ENCODE measurements around the gene RPTOR. TPM values are rescaled to one million over a fixed set of nuclear protein-coding genes. Genes with fewer than 3 reads are reported as not detected.

The RPTOR gene
- total RNA-seq, 1 experiment from 2014 or later = 58.0 TPM

GRCh38 chr17:80913928-80914821 lies 369.5 kb downstream of the RPTOR start:
- Histone ChIP-seq H3K4me1 (ENCODE audit: control insufficient read depth, insufficient read depth, low read length) (no peaks in the 10 kb centered on the region), H3K36me3 (ENCODE audit: control insufficient read depth, insufficient read depth, low read length) (no peaks in the 10 kb centered on the region), H3K27me3 (ENCODE audit: control insufficient read depth, insufficient read depth, low read length) (no peaks in the 10 kb centered on the region), H3K4me3 (ENCODE audit: low read depth in 2 of 2, low read length in 2 of 2) (no peak overlapping the region), H3K9me3 (ENCODE audit: control insufficient read depth, insufficient read depth, low read depth, low read length) (no peaks in the 10 kb centered on the region), H3K27ac (ENCODE audit: low read length) (no peak overlapping the region)
- CTCF ChIA-PET = interaction anchor here (0.6 kb wide), 1 partner anchor 158 kb away, joined by 3 read pairs; no protein-coding TSS in a partner anchor
- TF ChIP-seq CTCF (IDR thresholded peaks at IDR 0.05) (no peak), REST (IDR thresholded peaks at IDR 0.05; ENCODE audit: insufficient read depth in 1 of 2, low read depth in 2 of 2, low read length in 1 of 2) (no peak), TCF7L2 (IDR thresholded peaks at IDR 0.05; ENCODE audit: low read depth, low read length) (no peak), POLR2AphosphoS5 (IDR thresholded peaks at IDR 0.05; ENCODE audit: low read depth, low read length) (no peak), SIN3A (IDR thresholded peaks at IDR 0.05; ENCODE audit: borderline replicate concordance, insufficient read depth, low read depth, low read length) (no peak)
- POLR2A ChIA-PET = no interaction called here
- BruUV-seq (replicated peaks) = no TSS peak
- in situ Hi-C loops (cut with HindIII; ENCODE audit: low pct_unique_long_range_greater_than_20kb, low sequenced_read_pairs) (no loop called here), intact Hi-C loops (cut with micrococcal nuclease; ENCODE audit: unreplicated experiment) (no loop called here)
- DNase-seq (ENCODE audit: low read depth, low spot score) (no peak), ATAC-seq (no peak)

- no peaks in the 10 kb centered on the region for H3K36me3 ChIP-seq (ENCODE audit: control insufficient read depth, insufficient read depth, low read length)
- intact Hi-C loops (cut with micrococcal nuclease; ENCODE audit: unreplicated experiment) (no loop called here), in situ Hi-C loops (cut with HindIII; ENCODE audit: low pct_unique_long_range_greater_than_20kb, low sequenced_read_pairs) (no loop called here)
- H3K9me3 ChIP-seq (ENCODE audit: control insufficient read depth, insufficient read depth, low read depth, low read length) = no peaks in the 10 kb centered on the region
- no peak overlapping the region for H3K27ac ChIP-seq (ENCODE audit: low read length)
- ChIA-PET POLR2A (no interaction called here), CTCF (interaction anchor here (0.7 kb wide), 1 partner anchor 259 kb away, joined by 3 read pairs; no protein-coding TSS in a partner anchor)
- TF ChIP-seq POLR2AphosphoS5 (IDR thresholded peaks at IDR 0.05; ENCODE audit: low read depth, low read length) (no peak), REST (IDR thresholded peaks at IDR 0.05; ENCODE audit: insufficient read depth in 1 of 2, low read depth in 2 of 2, low read length in 1 of 2) (no peak), SIN3A (IDR thresholded peaks at IDR 0.05; ENCODE audit: borderline replicate concordance, insufficient read depth, low read depth, low read length) (no peak), TCF7L2 (IDR thresholded peaks at IDR 0.05; ENCODE audit: low read depth, low read length) (no peak), CTCF (IDR thresholded peaks at IDR 0.05) (no peak)
- H3K27me3 ChIP-seq (ENCODE audit: control insufficient read depth, insufficient read depth, low read length) = no peaks in the 10 kb centered on the region
- BruUV-seq (replicated peaks) = no TSS peak
- no peak overlapping the region for H3K4me3 ChIP-seq (ENCODE audit: low read depth in 2 of 2, low read length in 2 of 2)
- no peaks in the 10 kb centered on the region for H3K4me1 ChIP-seq (ENCODE audit: control insufficient read depth, insufficient read depth, low read length)
- DNase-seq (ENCODE audit: low read depth, low spot score) = no peak
- ATAC-seq = no peak
These were observed 371.6 kb downstream of the RPTOR start for GRCh38 chr17:80916246-80916645.
